H1 (cell line): Measurements from ENCODE around the gene NHSL2. TPM values are rescaled to one million over a fixed set of nuclear protein-coding genes. Genes with fewer than 3 reads are reported as not detected.
A peak's percentile ranks its signal among the peaks of the same experiment; 100 is the strongest.

Experiments
- CTCF ChIA-PET: fragments of 300-600 bp; sonication (Branson Sonifier 250); formaldehyde crosslinking; loops from one replicate; lab custom pipeline; 2021; ENCODE audit not compliant: partially characterized antibody; lab: Charles Lee
- POLR2A ChIA-PET: fragments of 300-600 bp; sonication (Branson Sonifier 250); formaldehyde crosslinking; loops from one replicate; lab custom pipeline; 2021; ENCODE audit warnings: inconsistent platforms; ENCODE audit not compliant: partially characterized antibody; lab: Charles Lee
- DNase-seq, 2 experiments: peaks; one replicate each; pipeline versions ENCODE4 v3.0.0 to v3.0.0-alpha.2; 2010 to 2022; ENCODE audit warnings: low spot score in 2 of 2, low read depth in 1 of 2, mixed read lengths in 1 of 2
- FAIRE-seq: peaks from 2 replicates; lab custom pipeline; 2011; peaks lifted over from hg19 to GRCh38; lab: Jason Lieb, UNC
- H2AFZ ChIP-seq: 2 replicates; pipeline ENCODE4 v1.8.1; 2012; ENCODE audit warnings: low read length, inconsistent platforms
- H2AK5ac ChIP-seq: 2 replicates; pipeline ENCODE4 v1.6.1; 2013; ENCODE audit warnings: low read depth, low read length
- H2BK120ac ChIP-seq: replicated peaks from 2 replicates; pipeline ENCODE3; 2013; ENCODE audit warnings: low read depth, low read length, inconsistent platforms
- H2BK12ac ChIP-seq: 2 replicates; pipeline ENCODE4 v1.6.1; 2013; ENCODE audit warnings: low read depth, low read length
- H2BK15ac ChIP-seq: 2 replicates; pipeline ENCODE4 v1.6.1; 2013; ENCODE audit warnings: low read length
- H2BK20ac ChIP-seq: 2 replicates; pipeline ENCODE4 v1.6.1; 2013; ENCODE audit warnings: low read length
- H2BK5ac ChIP-seq: 2 replicates; pipeline ENCODE4 v1.6.1; 2013; ENCODE audit warnings: low read depth, low read length
- H3K14ac ChIP-seq: 2 replicates; pipeline ENCODE4 v1.6.1; 2013; ENCODE audit warnings: inconsistent platforms; ENCODE audit not compliant: insufficient read length
- H3K18ac ChIP-seq: 2 replicates; pipeline ENCODE4 v1.6.1; 2013; ENCODE audit warnings: low read length; ENCODE audit errors: extremely low read depth
- H3K23ac ChIP-seq: 2 replicates; pipeline ENCODE4 v1.6.1; 2013; ENCODE audit warnings: inconsistent platforms; ENCODE audit not compliant: insufficient read length
- H3K23me2 ChIP-seq: 2 replicates; pipeline ENCODE4 v1.6.1; 2013; ENCODE audit warnings: low read depth, low read length
- H3K27ac ChIP-seq: 2 replicates; pipeline ENCODE4 v1.6.1; 2011; ENCODE audit warnings: low read depth, low read length, inconsistent platforms
- H3K27me3 ChIP-seq, 4 experiments: replicated peaks in 1 of 4; 1 replicate in 1 of 4; 2 replicates in 3 of 4; pipeline versions ENCODE4 v1.6.1 to v1.8.1; 2011 to 2013; ENCODE audit warnings: low read length in 3 of 4, mild to moderate bottlenecking in 3 of 4, inconsistent platforms in 2 of 4, mixed read lengths in 2 of 4, moderate library complexity in 1 of 4; ENCODE audit not compliant: control insufficient read depth in 3 of 4, insufficient read depth in 3 of 4; ENCODE audit errors: extremely low read depth in 1 of 4
- H3K36me3 ChIP-seq, 4 experiments: 2 replicates each; pipeline versions ENCODE4 v1.6.1 to v1.8.1; 2011 to 2013; ENCODE audit warnings: mild to moderate bottlenecking in 4 of 4, low read length in 3 of 4, moderate library complexity in 2 of 4, control low read depth in 1 of 4, inconsistent platforms in 1 of 4; ENCODE audit not compliant: insufficient read depth in 4 of 4, control insufficient read depth in 2 of 4
- H3K4ac ChIP-seq: replicated peaks from 2 replicates; pipeline ENCODE3; 2013; ENCODE audit warnings: low read length, low read depth, mixed read lengths, inconsistent platforms; ENCODE audit not compliant: insufficient read length
- H3K4me1 ChIP-seq, 4 experiments: replicated peaks in 1 of 4; 1 replicate in 1 of 4; 2 replicates in 3 of 4; pipeline versions ENCODE4 v1.6.1 to v1.8.1; 2011 to 2013; ENCODE audit warnings: low read length in 3 of 4, inconsistent platforms in 2 of 4, mixed read lengths in 1 of 4; ENCODE audit not compliant: insufficient read depth in 4 of 4, control insufficient read depth in 3 of 4
- H3K4me2 ChIP-seq, 2 experiments: 2 replicates each; pipeline versions ENCODE4 v1.6.1 to v1.8.1; 2011 to 2013; ENCODE audit warnings: low read depth in 2 of 2, low read length in 2 of 2, control low read depth in 1 of 2, inconsistent platforms in 1 of 2, mild to moderate bottlenecking in 1 of 2; ENCODE audit not compliant: insufficient read depth in 1 of 2
- H3K4me3 ChIP-seq, 4 experiments: fragments of 200-600, 300-600 bp in 1 of 4; sonication (generic), shearing (Covaris generic), sonication (Bioruptor Twin) in 1 of 4; 2 replicates each; pipeline versions ENCODE4 v1.5.1 to v1.8.1; 2011 to 2016; ENCODE audit warnings: low read length in 4 of 4, low read depth in 3 of 4, control low read depth in 2 of 4, inconsistent platforms in 2 of 4, mild to moderate bottlenecking in 2 of 4, mixed read lengths in 1 of 4, moderate library complexity in 1 of 4; ENCODE audit not compliant: insufficient read depth in 2 of 4; ENCODE audit errors: extremely low read depth in 1 of 4
- H3K56ac ChIP-seq: replicated peaks from 2 replicates; pipeline ENCODE3; 2013; ENCODE audit warnings: low read depth, mild to moderate bottlenecking, mixed read lengths, low read length, inconsistent platforms; ENCODE audit not compliant: insufficient read length
- H3K79me1 ChIP-seq: 2 replicates; pipeline ENCODE4 v1.6.1; 2013; ENCODE audit warnings: low read depth, low read length, control low read depth
- H3K79me2 ChIP-seq, 2 experiments: 2 replicates each; pipeline versions ENCODE4 v1.6.1 to v1.8.1; 2012 to 2013; ENCODE audit warnings: low read length in 2 of 2, mild to moderate bottlenecking in 2 of 2, inconsistent platforms in 1 of 2; ENCODE audit not compliant: insufficient read depth in 2 of 2, control insufficient read depth in 1 of 2
- H3K9ac ChIP-seq, 4 experiments: replicated peaks in 1 of 4; 1 replicate in 1 of 4; 2 replicates in 3 of 4; pipeline versions ENCODE4 v1.6.1 to v1.8.1; 2011 to 2013; ENCODE audit warnings: low read depth in 3 of 4, low read length in 3 of 4, control low read depth in 2 of 4, mild to moderate bottlenecking in 2 of 4, moderate library complexity in 2 of 4, inconsistent platforms in 1 of 4; ENCODE audit errors: extremely low read depth in 1 of 4
- H3K9me3 ChIP-seq, 2 experiments: 2 replicates each; pipeline versions ENCODE4 v1.6.1 to v1.8.1; 2012 to 2013; ENCODE audit warnings: mild to moderate bottlenecking in 2 of 2, moderate library complexity in 2 of 2, control low read depth in 1 of 2, inconsistent platforms in 1 of 2, low read depth in 1 of 2, low read length in 1 of 2, mixed read lengths in 1 of 2; ENCODE audit not compliant: insufficient read depth in 2 of 2
- H4K20me1 ChIP-seq, 2 experiments: replicated peaks in 1 of 2; 2 replicates each; pipeline versions ENCODE3 to v1.8.1; 2011 to 2013; ENCODE audit warnings: inconsistent platforms in 2 of 2, low read length in 2 of 2, mild to moderate bottlenecking in 1 of 2; ENCODE audit not compliant: insufficient read depth in 2 of 2, control insufficient read depth in 1 of 2
- H4K5ac ChIP-seq: 2 replicates; pipeline ENCODE4 v1.6.1; 2013; ENCODE audit warnings: low read length, low read depth, mixed read lengths, inconsistent platforms; ENCODE audit not compliant: insufficient read length
- H4K8ac ChIP-seq: 2 replicates; pipeline ENCODE4 v1.8.0; 2013; ENCODE audit warnings: mild to moderate bottlenecking, moderate library complexity, low read length, inconsistent platforms; ENCODE audit not compliant: insufficient read depth; ENCODE audit errors: extremely low read depth
- H4K91ac ChIP-seq: replicated peaks from 2 replicates; pipeline ENCODE3; 2013; ENCODE audit warnings: low read length, mixed read lengths, inconsistent platforms; ENCODE audit not compliant: insufficient read length
- ATF2 ChIP-seq: IDR thresholded peaks from 2 replicates; pipeline ENCODE4 v1.6.1; 2012; ENCODE audit warnings: low read length, inconsistent platforms
- CEBPB ChIP-seq: IDR thresholded peaks from 2 replicates; pipeline ENCODE4 v1.6.1; 2012; ENCODE audit warnings: low read depth, low read length
- CHD2 ChIP-seq: IDR thresholded peaks from 2 replicates; pipeline ENCODE4 v1.6.1; 2012; ENCODE audit warnings: low read length, improper control_type of control experiment
- CTBP2 ChIP-seq: IDR thresholded peaks from 2 replicates; pipeline ENCODE4 v1.7.0; 2011; ENCODE audit warnings: borderline replicate concordance, mild to moderate bottlenecking, moderate library complexity, mixed read lengths, low read length; ENCODE audit not compliant: insufficient read depth, insufficient read length
- E2F6 ChIP-seq: IDR thresholded peaks from 2 replicates; pipeline ENCODE4 v1.6.1; 2012; ENCODE audit warnings: inconsistent platforms
- EGR1 ChIP-seq: IDR thresholded peaks from 2 replicates; pipeline ENCODE4 v1.6.1; 2011; ENCODE audit warnings: low read depth, low read length, borderline replicate concordance
- FOSL1 ChIP-seq: IDR thresholded peaks from 2 replicates; pipeline ENCODE4 v1.6.1; 2011; ENCODE audit warnings: mild to moderate bottlenecking, low read depth, low read length, moderate library complexity; ENCODE audit not compliant: insufficient read depth
- JUND ChIP-seq: IDR thresholded peaks from 2 replicates; pipeline ENCODE4 v1.6.1; 2011; ENCODE audit warnings: mild to moderate bottlenecking, improper control_type of control experiment, low read length
- KDM1A ChIP-seq: fragments of 200-600, 300-600 bp; sonication (generic); IDR thresholded peaks from 2 replicates; pipeline ENCODE4 v1.7.1; 2016; ENCODE audit warnings: mild to moderate bottlenecking, low read length, borderline replicate concordance
- NRF1 ChIP-seq: IDR thresholded peaks from 2 replicates; pipeline ENCODE4 v1.6.1; 2011; ENCODE audit warnings: mild to moderate bottlenecking, low read depth, low read length, improper control_type of control experiment
- POU5F1 ChIP-seq: IDR thresholded peaks from 2 replicates; pipeline ENCODE4 v1.6.1; 2011; ENCODE audit warnings: low read depth, mild to moderate bottlenecking, low read length, moderate library complexity
- SP2 ChIP-seq: IDR thresholded peaks from 2 replicates; pipeline ENCODE4 v1.6.1; 2012; ENCODE audit warnings: mild to moderate bottlenecking, low read length, inconsistent platforms
- WGBS, 2 experiments: shearing (Covaris generic) in 1 of 2; methylation state at CpG; one replicate each; pipeline versions ENCODE4 v1.1.6 to v1.1.7; 2013 to 2015; ENCODE audit warnings: low lambda C conversion rate in 2 of 2, mixed read lengths in 2 of 2, inconsistent platforms in 1 of 2, low coverage in 1 of 2, missing lambda C conversion rate in 1 of 2; ENCODE audit not compliant: insufficient replicate concordance in 2 of 2, insufficient coverage in 1 of 2, insufficient read length in 1 of 2; ENCODE audit errors: extremely low coverage in 1 of 2, missing lambda C conversion rate in 1 of 2; 5-methylcytosine and 5-hydroxymethylcytosine counted together
- polyA plus RNA-seq, 7 experiments: library from polyadenylated mRNA; depleted of rRNA in 3 of 7; stranded (reverse) in 5 of 7; unstranded in 2 of 7; fragments of >200 nt in 5 of 7; fragments of 200-250 nt in 2 of 7; gene quantifications; 1 replicate in 5 of 7; 2 replicates in 1 of 7; 4 replicates in 1 of 7; pipeline versions ENCODE4 v1.2.1 to v1.2.3, GENCODE V29; 2011 to 2013; ENCODE audit warnings: missing spikeins in 2 of 7, mixed read lengths in 2 of 7
- total RNA-seq: library from RNA; stranded (reverse); fragmentation: NEBNext Ultra II Directional; extraction: Animal tissue kit (Norgen Biotek cat#: 25700); gene quantifications from 2 replicates; pipeline ENCODE4 v1.2.1, GENCODE V29; 2021

The NHSL2 gene
- total and polyA plus RNA-seq, 2 of the 8 experiments (the other 6 are each of a cell fraction or from before 2014, with no cell fraction given): 3.7 to 7.2 TPM

- H2BK20ac ChIP-seq: no peak overlapping the region
- H4K8ac ChIP-seq: no peak overlapping the region
- H2AK5ac ChIP-seq: no peak overlapping the region
- no peak overlapping the region for H3K56ac ChIP-seq
- no peak overlapping the region for H2BK120ac ChIP-seq
- DNase-seq (peak in 1 of 2 experiments; percentile 4), FAIRE-seq (no peak)
- no peak overlapping the region for H3K18ac ChIP-seq
- peaks cover 0 to 7% (median 1%) of the 10 kb centered on the region in 4 experiments; a peak in 3 of 7 replicates for H3K4me1 ChIP-seq
- no peaks in the 10 kb centered on the region for H3K23me2 ChIP-seq
- no peak overlapping the region for H3K4me2 ChIP-seq
- no peak overlapping the region for H2BK15ac ChIP-seq
- no peak overlapping the region for H2BK12ac ChIP-seq
- H3K79me1 ChIP-seq: no peaks in the 10 kb centered on the region
- H3K27ac ChIP-seq: no peak overlapping the region
- H4K5ac ChIP-seq: no peak overlapping the region
- peaks cover 0 to 2% (median 0%) of the 10 kb centered on the region in 4 experiments; a peak in 1 of 8 replicates for H3K36me3 ChIP-seq
- 90% methylated on average over 2 of the region's 3 CpGs; no CpG with 5 or more reads in 1 of the 2 experiments for WGBS, 2 experiments
- ChIA-PET CTCF (interaction anchor here (1.1 to 7.3 kb wide), 14 partner anchors 9 to 111 kb away, joined by 3 to 51 read pairs (median 8); partner anchors contain the start of genes NHSL2 and RTL5), POLR2A (no interaction called here)
- no peak overlapping the region for H2AFZ ChIP-seq
- no peaks in the 10 kb centered on the region for H3K9me3 ChIP-seq
- no peak overlapping the region for H3K4me3 ChIP-seq
- H3K27me3 ChIP-seq: peaks cover 0 to 2% (median 0%) of the 10 kb centered on the region in 4 experiments; a peak in 3 of 7 replicates
- H4K91ac ChIP-seq: no peak overlapping the region
- no peaks in the 10 kb centered on the region for H3K79me2 ChIP-seq
- no peak overlapping the region for H2BK5ac ChIP-seq
- no peak overlapping the region for H3K23ac ChIP-seq
- H4K20me1 ChIP-seq: peaks cover 0 to 1% of the 10 kb centered on the region in 2 experiments
- no peak overlapping the region for H3K4ac ChIP-seq
- no peak overlapping the region for H3K9ac ChIP-seq
- H3K14ac ChIP-seq: no peak overlapping the region
- TF ChIP-seq JUND (no peak), CEBPB (no peak), CHD2 (no peak), SP2 (no peak), EGR1 (no peak), KDM1A (no peak), NRF1 (no peak), CTBP2 (no peak), ATF2 (no peak), FOSL1 (no peak), E2F6 (no peak), POU5F1 (no peak)
These were observed 109.6 kb downstream of the NHSL2 start for GRCh38 chrX:72020204-72020603.
